Measurements from ENCODE around the gene GIPC1. TPM values are rescaled to one million over a fixed set of nuclear protein-coding genes. Genes with fewer than 3 reads are reported as not detected.

Gene GIPC1
- total and polyA plus RNA-seq, 9 of the 15 experiments (the other 6 are each of a cell fraction or from before 2014, with no cell fraction given) = 0.49 to 54.7 (median 24.8) TPM

- no TSS peak for BruUV-seq (replicated peaks)
- H3K4me3 ChIP-seq = no peak overlapping the region
- no peak overlapping the region for H2AFZ ChIP-seq (ENCODE audit: low read depth, low read length)
- no peak overlapping the region for H3K9ac ChIP-seq (ENCODE audit: insufficient read depth in 1 of 2, low read depth in 2 of 2, low read length in 2 of 2)
- no peak overlapping the region for H3K4me2 ChIP-seq (ENCODE audit: insufficient read depth, low read length)
- intact Hi-C loops (cut with micrococcal nuclease) (no loop called here), in situ Hi-C loops (cut with MboI) (no loop called here)
- no peak overlapping the region for H3K27ac ChIP-seq (ENCODE audit: extremely low read depth, low read depth, low read length)
- H3K9me3 ChIP-seq (replicated peaks; ENCODE audit: control insufficient read depth, insufficient read depth, low read depth, low read length) = no peaks in the 10 kb centered on the region
- H3K36me3 ChIP-seq (ENCODE audit: control insufficient read depth, insufficient read depth, low read length) = peaks cover 16% of the 10 kb centered on the region; the same call in 1 of the 3 replicates
- no peaks in the 10 kb centered on the region for H4K20me1 ChIP-seq (replicated peaks; ENCODE audit: control insufficient read depth, insufficient read depth, low read length)
- peaks cover 16 to 29% of the 10 kb centered on the region in 2 experiments; a peak in 4 of 5 replicates for H3K4me1 ChIP-seq (replicated peaks in 1 of 2; ENCODE audit: control insufficient read depth in 2 of 2, insufficient read depth in 2 of 2, low read length in 2 of 2)
- no peak for DNase-seq (ENCODE audit: extremely low read depth in 1 of 4, low spot score in 3 of 4)
- no peaks in the 10 kb centered on the region for H3K9me1 ChIP-seq (ENCODE audit: control insufficient read depth, insufficient read depth, low read length)
- CTCF ChIA-PET (ENCODE audit: low intra/inter-chr PET ratio) = no interaction called here
- POLR2A ChIA-PET = interaction anchor here (0.7 to 0.9 kb wide), 2 partner anchors 10 to 17 kb away, joined by 3 read pairs; no protein-coding TSS in a partner anchor
- FAIRE-seq = no peak
- peaks cover 5% of the 10 kb centered on the region; the same call in 2 of the 3 replicates for H3K79me2 ChIP-seq (ENCODE audit: control insufficient read depth, insufficient read depth, low read length)
- ATAC-seq = no peak
- 79% methylated on average over 5 of the region's 5 CpGs for WGBS (ENCODE audit: insufficient coverage, low coverage, missing lambda C conversion rate)
- H3K27me3 ChIP-seq (ENCODE audit: control insufficient read depth in 2 of 2, insufficient read depth in 2 of 2, low read length in 2 of 2) = no peaks in the 10 kb centered on the region
- TF ChIP-seq ZNF75A (CRISPR knock-in tag; IDR thresholded peaks at IDR 0.05) (no peak), RBM25 (IDR thresholded peaks at IDR 0.05; ENCODE audit: low read depth, low read length, severe bottlenecking) (peak; percentile 86), ZBTB33 (CRISPR knock-in tag; IDR thresholded peaks at IDR 0.05) (no peak), CHAMP1 (IDR thresholded peaks at IDR 0.05) (no peak), MITF (IDR thresholded peaks at IDR 0.05) (no peak), ZBTB9 (CRISPR knock-in tag; IDR thresholded peaks at IDR 0.05) (no peak), E2F1 (CRISPR knock-in tag; IDR thresholded peaks at IDR 0.05) (no peak), CBX2 (IDR thresholded peaks at IDR 0.05; ENCODE audit: insufficient read depth, low read length, poor library complexity, severe bottlenecking) (no peak), NFRKB (IDR thresholded peaks at IDR 0.05; ENCODE audit: low read depth) (no peak), FOXP1 (CRISPR knock-in tag; IDR thresholded peaks at IDR 0.05) (no peak), BRF2 (IDR thresholded peaks at IDR 0.05; ENCODE audit: borderline replicate concordance, insufficient read depth, insufficient read length) (no peak)
Observed at GRCh38 chr19:14492756-14493337, 3.1 kb downstream of the GIPC1 start.

Data from K562 (cell line).